ENCODE results near the gene IL19. TPM values are rescaled to one million over a fixed set of nuclear protein-coding genes. Genes with fewer than 3 reads are reported as not detected.

The IL19 gene
- total and polyA plus RNA-seq, 4 donors, result 0.10 to 0.68 (median 0.12) TPM; not detected in 1

DNA sequence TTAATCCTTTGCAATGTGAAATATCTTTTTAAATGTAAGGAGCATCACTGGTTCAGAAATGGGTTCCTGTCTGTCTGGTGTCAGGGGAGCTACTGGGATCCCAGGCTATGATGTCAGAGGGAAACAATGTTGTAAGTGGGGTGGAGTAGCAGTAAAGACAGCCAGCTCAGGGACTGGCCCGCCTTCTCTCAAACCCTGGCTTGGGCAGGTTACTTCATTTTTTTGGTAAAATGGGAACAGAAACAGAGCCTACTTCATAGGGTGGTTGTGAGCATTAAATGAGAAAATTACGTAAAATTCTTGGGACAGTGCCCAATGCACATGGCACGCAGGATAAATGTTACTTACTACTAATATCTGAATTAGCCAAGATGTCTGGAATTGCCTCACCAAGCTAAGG is 64.1 kb downstream of the IL19 start:
- no peaks in the 10 kb centered on the region for H3K4me1 ChIP-seq (ENCODE audit: control insufficient read depth in 5 of 5, insufficient read depth in 5 of 5, low read length in 5 of 5)
- H3K9ac ChIP-seq (ENCODE audit: insufficient read depth in 1 of 2, low read length in 2 of 2), result no peak overlapping the region
- H3K4me3 ChIP-seq, result no peak overlapping the region
- H3K27me3 ChIP-seq (ENCODE audit: control insufficient read depth in 3 of 3, insufficient read depth in 3 of 3, low read length in 2 of 3), result no peaks in the 10 kb centered on the region
- H3K36me3 ChIP-seq (ENCODE audit: control insufficient read depth in 4 of 4, insufficient read depth in 4 of 4, low read length in 4 of 4), result no peaks in the 10 kb centered on the region
- TF ChIP-seq, protein P1, sequence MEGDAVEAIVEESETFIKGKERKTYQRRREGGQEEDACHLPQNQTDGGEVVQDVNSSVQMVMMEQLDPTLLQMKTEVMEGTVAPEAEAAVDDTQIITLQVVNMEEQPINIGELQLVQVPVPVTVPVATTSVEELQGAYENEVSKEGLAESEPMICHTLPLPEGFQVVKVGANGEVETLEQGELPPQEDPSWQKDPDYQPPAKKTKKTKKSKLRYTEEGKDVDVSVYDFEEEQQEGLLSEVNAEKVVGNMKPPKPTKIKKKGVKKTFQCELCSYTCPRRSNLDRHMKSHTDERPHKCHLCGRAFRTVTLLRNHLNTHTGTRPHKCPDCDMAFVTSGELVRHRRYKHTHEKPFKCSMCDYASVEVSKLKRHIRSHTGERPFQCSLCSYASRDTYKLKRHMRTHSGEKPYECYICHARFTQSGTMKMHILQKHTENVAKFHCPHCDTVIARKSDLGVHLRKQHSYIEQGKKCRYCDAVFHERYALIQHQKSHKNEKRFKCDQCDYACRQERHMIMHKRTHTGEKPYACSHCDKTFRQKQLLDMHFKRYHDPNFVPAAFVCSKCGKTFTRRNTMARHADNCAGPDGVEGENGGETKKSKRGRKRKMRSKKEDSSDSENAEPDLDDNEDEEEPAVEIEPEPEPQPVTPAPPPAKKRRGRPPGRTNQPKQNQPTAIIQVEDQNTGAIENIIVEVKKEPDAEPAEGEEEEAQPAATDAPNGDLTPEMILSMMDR (IDR thresholded peaks at IDR 0.05; ENCODE audit: control extremely low read depth, extremely low read depth), result no peak
- ATAC-seq (ENCODE audit: insufficient read depth, low FRiP score) (peak; percentile 11), DNase-seq (no peak)
- H3K27ac ChIP-seq (ENCODE audit: low read depth in 1 of 2, low read length in 1 of 2), result no peak overlapping the region
- no peaks in the 10 kb centered on the region for H3K9me3 ChIP-seq (ENCODE audit: control insufficient read depth in 4 of 4, insufficient read depth in 3 of 4, low read length in 3 of 4)
- WGBS, 2 donors, result 33 to 49% methylated on average over 3 of the region's 3 CpGs

DNA sequence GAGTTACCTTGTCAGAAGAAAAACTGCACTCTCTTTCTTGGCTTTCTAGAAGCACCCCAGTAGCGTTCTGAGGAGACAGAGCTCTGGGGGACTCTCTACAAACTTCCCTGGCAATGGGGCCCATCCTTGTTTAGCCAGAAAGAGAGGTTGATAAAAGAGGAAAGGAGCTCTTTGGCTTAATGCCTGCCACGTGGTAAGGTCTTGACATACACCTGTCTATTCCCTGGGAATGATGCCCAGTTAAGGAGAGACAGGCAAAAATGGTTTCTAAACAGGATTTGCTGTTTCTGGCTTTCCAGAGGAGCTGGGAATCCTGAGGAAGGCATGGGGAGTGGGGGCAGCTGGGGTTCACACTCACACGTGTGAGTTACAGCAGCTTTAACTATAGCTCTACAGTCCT is 64.6 kb downstream of the IL19 start:
- WGBS, 2 donors, result 53 to 65% methylated on average over 3 of the region's 3 CpGs
- DNase-seq, result no peak
- TF ChIP-seq, protein P1 (IDR thresholded peaks at IDR 0.05; ENCODE audit: control extremely low read depth, extremely low read depth), result no peak
- Histone ChIP-seq H3K36me3 (ENCODE audit: control insufficient read depth in 4 of 4, insufficient read depth in 4 of 4, low read length in 4 of 4) (no peaks in the 10 kb centered on the region), H3K4me1 (ENCODE audit: control insufficient read depth in 5 of 5, insufficient read depth in 5 of 5, low read length in 5 of 5) (no peaks in the 10 kb centered on the region), H3K4me3 (no peak overlapping the region), H3K9ac (ENCODE audit: insufficient read depth in 1 of 2, low read length in 2 of 2) (no peak overlapping the region), H3K27me3 (ENCODE audit: control insufficient read depth in 3 of 3, insufficient read depth in 3 of 3, low read length in 2 of 3) (no peaks in the 10 kb centered on the region), H3K9me3 (ENCODE audit: control insufficient read depth in 4 of 4, insufficient read depth in 3 of 4, low read length in 3 of 4) (no peaks in the 10 kb centered on the region), H3K27ac (ENCODE audit: low read depth in 1 of 2, low read length in 1 of 2) (no peak overlapping the region)
- no peak for ATAC-seq (ENCODE audit: insufficient read depth, low FRiP score)

DNA sequence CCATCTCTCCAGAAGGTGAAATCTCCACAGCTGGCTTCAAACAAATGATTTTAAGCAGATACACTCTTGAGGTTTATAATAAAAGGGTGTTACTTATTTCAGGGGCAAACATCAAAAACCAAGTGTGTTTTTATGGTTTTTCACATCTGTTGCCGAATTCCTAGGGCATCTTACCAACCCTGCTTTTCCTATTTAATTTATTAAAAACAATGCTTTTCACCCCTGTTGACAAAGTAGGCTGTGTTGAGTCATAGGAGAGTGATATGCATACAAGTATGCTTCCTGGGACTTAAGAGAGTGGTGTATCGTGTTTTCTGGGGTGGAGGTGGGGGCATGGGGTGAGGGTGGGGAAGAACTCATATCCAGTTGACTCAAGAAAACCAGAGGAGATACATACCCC is 65.5 kb downstream of the IL19 start:
- Histone ChIP-seq H3K9ac (ENCODE audit: insufficient read depth in 1 of 2, low read length in 2 of 2) (no peak overlapping the region), H3K36me3 (ENCODE audit: control insufficient read depth in 4 of 4, insufficient read depth in 4 of 4, low read length in 4 of 4) (no peaks in the 10 kb centered on the region), H3K4me1 (ENCODE audit: control insufficient read depth in 5 of 5, insufficient read depth in 5 of 5, low read length in 5 of 5) (no peaks in the 10 kb centered on the region), H3K9me3 (ENCODE audit: control insufficient read depth in 4 of 4, insufficient read depth in 3 of 4, low read length in 3 of 4) (no peaks in the 10 kb centered on the region), H3K27me3 (ENCODE audit: control insufficient read depth in 3 of 3, insufficient read depth in 3 of 3, low read length in 2 of 3) (no peaks in the 10 kb centered on the region), H3K27ac (ENCODE audit: low read depth in 1 of 2, low read length in 1 of 2) (no peak overlapping the region), H3K4me3 (no peak overlapping the region)
- WGBS, 2 donors, result 78 to 89% methylated on average over 2 of the region's 2 CpGs
- no peak for DNase-seq
- TF ChIP-seq, protein P1 (IDR thresholded peaks at IDR 0.05; ENCODE audit: control extremely low read depth, extremely low read depth), result no peak
- no peak for ATAC-seq (ENCODE audit: insufficient read depth, low FRiP score)

GRCh38 chr1:206839006-206839560 is 68.5 kb downstream of the IL19 start:
- H3K9ac ChIP-seq (ENCODE audit: insufficient read depth in 1 of 2, low read length in 2 of 2), result no peak overlapping the region
- ATAC-seq (ENCODE audit: insufficient read depth, low FRiP score), result no peak
- WGBS, 2 donors, result 90 to 94% methylated on average over 4 of the region's 4 CpGs
- TF ChIP-seq, protein P1 (IDR thresholded peaks at IDR 0.05; ENCODE audit: control extremely low read depth, extremely low read depth), result no peak
- no peak for DNase-seq
- H3K27me3 ChIP-seq (ENCODE audit: control insufficient read depth in 3 of 3, insufficient read depth in 3 of 3, low read length in 2 of 3), result no peaks in the 10 kb centered on the region
- no peaks in the 10 kb centered on the region for H3K36me3 ChIP-seq (ENCODE audit: control insufficient read depth in 4 of 4, insufficient read depth in 4 of 4, low read length in 4 of 4)
- H3K27ac ChIP-seq (ENCODE audit: low read depth in 1 of 2, low read length in 1 of 2), result no peak overlapping the region
- no peaks in the 10 kb centered on the region for H3K9me3 ChIP-seq (ENCODE audit: control insufficient read depth in 4 of 4, insufficient read depth in 3 of 4, low read length in 3 of 4)
- H3K4me1 ChIP-seq (ENCODE audit: control insufficient read depth in 5 of 5, insufficient read depth in 5 of 5, low read length in 5 of 5), result no peaks in the 10 kb centered on the region
- no peak overlapping the region for H3K4me3 ChIP-seq

Data from lung (tissue), 12 donors.